Measurements from ENCODE around the gene ZFP28.

- TF ChIP-seq, protein P1, sequence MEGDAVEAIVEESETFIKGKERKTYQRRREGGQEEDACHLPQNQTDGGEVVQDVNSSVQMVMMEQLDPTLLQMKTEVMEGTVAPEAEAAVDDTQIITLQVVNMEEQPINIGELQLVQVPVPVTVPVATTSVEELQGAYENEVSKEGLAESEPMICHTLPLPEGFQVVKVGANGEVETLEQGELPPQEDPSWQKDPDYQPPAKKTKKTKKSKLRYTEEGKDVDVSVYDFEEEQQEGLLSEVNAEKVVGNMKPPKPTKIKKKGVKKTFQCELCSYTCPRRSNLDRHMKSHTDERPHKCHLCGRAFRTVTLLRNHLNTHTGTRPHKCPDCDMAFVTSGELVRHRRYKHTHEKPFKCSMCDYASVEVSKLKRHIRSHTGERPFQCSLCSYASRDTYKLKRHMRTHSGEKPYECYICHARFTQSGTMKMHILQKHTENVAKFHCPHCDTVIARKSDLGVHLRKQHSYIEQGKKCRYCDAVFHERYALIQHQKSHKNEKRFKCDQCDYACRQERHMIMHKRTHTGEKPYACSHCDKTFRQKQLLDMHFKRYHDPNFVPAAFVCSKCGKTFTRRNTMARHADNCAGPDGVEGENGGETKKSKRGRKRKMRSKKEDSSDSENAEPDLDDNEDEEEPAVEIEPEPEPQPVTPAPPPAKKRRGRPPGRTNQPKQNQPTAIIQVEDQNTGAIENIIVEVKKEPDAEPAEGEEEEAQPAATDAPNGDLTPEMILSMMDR (IDR thresholded peaks at IDR 0.05 in 4 of 5, conservative IDR thresholded peaks at IDR 0.05 in 1 of 5) = no peak
- no peak for TF ChIP-seq POLR2A (IDR thresholded peaks at IDR 0.05)
Measured at GRCh38 chr19:56538761-56539263, at the start of gene ZFP28.
